Pancreas (tissue), 10 donors: ENCODE data around the gene PTPRM. TPM values are rescaled to one million over a fixed set of nuclear protein-coding genes. Genes with fewer than 3 reads are reported as not detected.

ENCODE experiments used
- ATAC-seq, 4 donors: fragments of 200-7000 bp; cut with Tn5 transposase; one replicate each; pipeline versions ENCODE4 v1.8.0 to v1.9.1; 2020; ENCODE audit warnings: mild to moderate bottlenecking in 4 of 4, moderate library complexity in 4 of 4
- DNase-seq, 6 donors: peaks; one replicate each; pipeline ENCODE4 v3.0.0-alpha.2; 2020
- FAIRE-seq: peaks from 2 replicates; lab custom pipeline; 2012; peaks lifted over from hg19 to GRCh38; lab: Jason Lieb, UNC
- H3K27ac ChIP-seq, 4 donors: fragments of 200-600 bp; sonication (generic); 1 replicate in 3 of 4; 2 replicates in 1 of 4; pipeline versions ENCODE4 v1.5.0 to v1.8.0; 2020
- H3K27me3 ChIP-seq, 4 donors: fragments of 200-600 bp; one replicate each; pipeline ENCODE4 v1.8.0; 2021
- H3K36me3 ChIP-seq, 3 donors: fragments of 200-600 bp; sonication (generic) in 1 of 3; one replicate each; pipeline versions ENCODE4 v1.5.0 to v1.8.0; 2020 to 2021
- H3K4me1 ChIP-seq, 3 donors: fragments of 200-600 bp; one replicate each; pipeline ENCODE4 v1.8.0; 2021
- H3K4me3 ChIP-seq, 4 donors: fragments of 200-600 bp; sonication (generic) in 2 of 4; one replicate each; pipeline versions ENCODE4 v1.5.0 to v1.8.0; 2020 to 2021
- H3K9me3 ChIP-seq, 4 donors: fragments of 200-600 bp; one replicate each; pipeline ENCODE4 v1.8.0; 2021
- WGBS, 2 donors: extraction: QIAGEN DNeasy Blood & Tissue Kit; methylation state at CpG; one replicate each; pipeline ENCODE4 v1.1.7; 2013; 5-methylcytosine and 5-hydroxymethylcytosine counted together
- intact Hi-C, 3 donors: fragments of 100-400 bp; cut with DNase I; formaldehyde crosslinking; loops; one replicate each; pipeline versions ENCODE4 v1.11.1 to v1.14.2; 2022
- polyA plus RNA-seq, 2 donors: library from polyadenylated mRNA; stranded (reverse); fragments of 200-250 nt; gene quantifications; one replicate each; pipeline ENCODE4 v1.2.3, GENCODE V29; 2013
- total RNA-seq, 6 donors: library from RNA; stranded (reverse); fragmentation: NEBNext Ultra II Directional in 4 of 6; extraction: Animal tissue kit (Norgen Biotek cat#: 25700) in 4 of 6; gene quantifications; one replicate each; pipeline versions ENCODE4 v1.2.1 to v1.2.4, GENCODE V29; 2021 to 2023
- TF ChIP-seq, protein P1 (sequence below), 4 donors: fragments of 200-600 bp; sonication (generic) in 3 of 4; IDR thresholded peaks; one replicate each; pipeline versions ENCODE4 v1.5.0 to v1.8.0; 2021; ENCODE audit warnings: antibody characterized with exemption in 4 of 4
- donor health status: healthy with polysubstance abuse.
- donor health status: DM: no; HTN: no; CAD: no; lungs with moderate emphysema.
- donor health status: DM: no; HTN: no; CAD: no.
- donor health status: control.
- donor health status: control.
- donor health status: Bipolar disorder and iron deficiency.
- donor health status: DM: yes; HTN: yes; CAD: no.
- donor health status: DM: no; HTN: no; CAD: no.
- donor health status: DM: no; HTN: no; CAD: no.
- donor health status: DM: yes; HTN: yes; CAD: no.

PTPRM gene
- total and polyA plus RNA-seq, 8 donors = 14.5 to 50.7 (median 19.7) TPM

DNA sequence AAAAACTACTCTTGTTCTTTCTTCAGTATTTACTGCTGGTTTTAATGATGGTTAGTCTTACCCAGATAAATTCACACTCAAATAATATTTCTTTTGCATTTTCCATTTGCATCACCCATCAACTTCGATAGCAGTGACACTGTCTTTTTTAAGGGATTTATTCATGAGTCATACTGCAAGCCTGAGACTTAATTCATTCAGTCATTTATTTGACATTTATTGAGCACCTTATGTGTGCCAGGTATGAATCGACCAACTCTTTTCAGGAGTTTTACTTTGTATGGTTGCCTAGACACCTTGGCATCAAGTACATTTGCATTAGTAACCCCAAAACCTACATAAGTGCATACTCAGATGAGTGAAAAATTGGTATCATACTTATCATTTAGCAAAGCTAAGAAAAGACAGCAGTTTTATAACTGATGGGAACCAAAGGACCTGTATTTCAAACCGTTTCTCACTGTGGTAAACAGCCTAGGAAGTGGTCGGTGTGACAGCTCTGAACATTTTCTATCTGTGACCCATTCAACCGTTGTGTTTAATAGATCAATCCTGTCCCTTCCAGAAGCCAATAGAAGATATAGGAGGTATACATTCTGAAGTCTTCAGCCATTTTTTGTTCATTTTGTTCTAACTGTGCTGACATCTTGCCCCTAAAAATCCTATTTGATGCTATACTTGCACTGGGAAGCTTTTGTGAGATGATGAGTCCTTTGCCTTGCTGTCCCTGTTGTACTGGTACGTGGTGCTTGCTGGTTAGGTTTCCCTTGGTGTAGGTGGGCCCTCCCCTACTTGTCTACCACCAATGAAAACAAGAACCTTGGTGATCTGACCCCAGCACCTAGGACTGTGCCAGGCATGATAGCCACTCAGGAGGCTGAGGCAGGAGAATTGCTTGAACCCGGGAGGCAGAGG is 557.4 kb downstream of the PTPRM start:
- TF ChIP-seq, protein P1, sequence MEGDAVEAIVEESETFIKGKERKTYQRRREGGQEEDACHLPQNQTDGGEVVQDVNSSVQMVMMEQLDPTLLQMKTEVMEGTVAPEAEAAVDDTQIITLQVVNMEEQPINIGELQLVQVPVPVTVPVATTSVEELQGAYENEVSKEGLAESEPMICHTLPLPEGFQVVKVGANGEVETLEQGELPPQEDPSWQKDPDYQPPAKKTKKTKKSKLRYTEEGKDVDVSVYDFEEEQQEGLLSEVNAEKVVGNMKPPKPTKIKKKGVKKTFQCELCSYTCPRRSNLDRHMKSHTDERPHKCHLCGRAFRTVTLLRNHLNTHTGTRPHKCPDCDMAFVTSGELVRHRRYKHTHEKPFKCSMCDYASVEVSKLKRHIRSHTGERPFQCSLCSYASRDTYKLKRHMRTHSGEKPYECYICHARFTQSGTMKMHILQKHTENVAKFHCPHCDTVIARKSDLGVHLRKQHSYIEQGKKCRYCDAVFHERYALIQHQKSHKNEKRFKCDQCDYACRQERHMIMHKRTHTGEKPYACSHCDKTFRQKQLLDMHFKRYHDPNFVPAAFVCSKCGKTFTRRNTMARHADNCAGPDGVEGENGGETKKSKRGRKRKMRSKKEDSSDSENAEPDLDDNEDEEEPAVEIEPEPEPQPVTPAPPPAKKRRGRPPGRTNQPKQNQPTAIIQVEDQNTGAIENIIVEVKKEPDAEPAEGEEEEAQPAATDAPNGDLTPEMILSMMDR (IDR thresholded peaks at IDR 0.05) = no peak
- no peaks in the 10 kb centered on the region for H3K36me3 ChIP-seq
- intact Hi-C loops = no loop called here
- H3K9me3 ChIP-seq = no peaks in the 10 kb centered on the region
- H3K4me3 ChIP-seq = no peak overlapping the region
- H3K27ac ChIP-seq = no peak overlapping the region
- H3K27me3 ChIP-seq = no peaks in the 10 kb centered on the region
- H3K4me1 ChIP-seq = no peaks in the 10 kb centered on the region
- 63 to 73% methylated on average over 7 of the region's 7 CpGs for WGBS, 2 donors
- no peak for ATAC-seq
- FAIRE-seq = no peak
- DNase-seq = no peak

DNA sequence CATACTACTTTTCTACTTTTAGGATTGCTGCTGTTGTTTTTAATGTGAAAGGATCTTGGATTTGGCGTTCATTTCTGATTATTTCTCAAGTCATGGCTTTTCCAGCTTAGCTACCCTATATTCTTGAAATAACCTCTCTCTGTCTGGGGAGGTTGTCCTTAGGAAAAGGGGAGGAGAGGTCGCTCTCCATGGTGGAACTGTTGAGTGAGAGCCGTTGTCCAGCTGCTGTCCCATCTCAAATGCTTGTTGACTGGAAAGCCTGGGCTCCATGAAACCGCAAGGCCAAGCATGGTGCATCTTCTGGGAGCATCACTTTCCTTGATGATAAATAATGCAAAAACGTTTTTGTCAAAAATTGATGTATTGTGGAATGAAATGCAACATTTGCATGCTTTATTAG is 563.0 kb downstream of the PTPRM start:
- 81 to 84% methylated on average over 5 of the region's 5 CpGs for WGBS, 2 donors
- no peak for DNase-seq
- no peaks in the 10 kb centered on the region for H3K4me1 ChIP-seq
- H3K27ac ChIP-seq = no peak overlapping the region
- intact Hi-C loops = no loop called here
- H3K4me3 ChIP-seq = no peak overlapping the region
- FAIRE-seq = no peak
- ATAC-seq = no peak
- no peaks in the 10 kb centered on the region for H3K9me3 ChIP-seq
- H3K36me3 ChIP-seq = no peaks in the 10 kb centered on the region
- no peaks in the 10 kb centered on the region for H3K27me3 ChIP-seq
- TF ChIP-seq, protein P1 (IDR thresholded peaks at IDR 0.05) = no peak

DNA sequence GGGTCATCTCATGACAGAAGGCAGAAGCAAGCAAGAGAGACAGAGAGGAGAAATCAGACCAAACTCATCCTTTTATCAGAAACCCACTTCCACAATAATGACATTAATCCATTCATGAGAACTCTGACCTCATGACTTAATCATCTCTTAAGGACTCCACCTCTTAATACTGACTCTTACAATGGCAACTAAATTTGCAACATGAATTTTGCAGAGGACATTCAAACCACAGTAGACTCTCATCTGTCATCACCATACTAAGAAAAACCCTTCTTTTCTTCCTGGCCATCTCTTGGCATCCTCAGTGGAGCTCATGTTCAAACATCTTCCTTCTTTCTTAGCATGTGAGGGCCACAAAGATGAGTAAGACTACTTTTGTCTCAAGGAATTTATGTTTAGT is 565.9 kb downstream of the PTPRM start:
- Histone ChIP-seq H3K27me3 (no peaks in the 10 kb centered on the region), H3K4me3 (no peak overlapping the region), H3K27ac (no peak overlapping the region), H3K4me1 (no peaks in the 10 kb centered on the region), H3K36me3 (no peaks in the 10 kb centered on the region), H3K9me3 (no peaks in the 10 kb centered on the region)
- DNase-seq (no peak), ATAC-seq (no peak), FAIRE-seq (no peak)
- intact Hi-C loops = no loop called here
- TF ChIP-seq, protein P1 (IDR thresholded peaks at IDR 0.05) = no peak

DNA sequence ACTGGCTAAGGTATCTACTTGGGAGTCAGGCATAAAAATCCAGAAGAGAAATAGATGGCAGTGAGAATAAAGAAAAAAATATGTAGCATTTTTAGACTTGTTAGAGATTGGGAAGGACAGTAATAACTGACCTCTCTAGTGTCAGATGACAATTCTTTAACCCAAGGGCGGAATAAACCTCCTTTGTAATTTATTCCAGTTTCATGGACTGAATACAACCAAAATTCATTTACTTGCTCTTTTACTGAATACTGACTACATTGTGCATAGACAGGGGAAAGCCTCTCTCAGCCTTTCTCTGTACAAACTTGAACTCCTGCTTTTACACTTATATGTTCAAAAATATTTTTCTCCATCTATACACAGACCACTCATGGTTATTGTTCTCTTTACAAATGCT is 566.8 kb downstream of the PTPRM start:
- no peak for FAIRE-seq
- no peak for ATAC-seq
- TF ChIP-seq, protein P1 (IDR thresholded peaks at IDR 0.05) = no peak
- Histone ChIP-seq H3K4me3 (no peak overlapping the region), H3K27me3 (no peaks in the 10 kb centered on the region), H3K36me3 (no peaks in the 10 kb centered on the region), H3K9me3 (no peaks in the 10 kb centered on the region), H3K27ac (no peak overlapping the region), H3K4me1 (no peaks in the 10 kb centered on the region)
- intact Hi-C loops = no loop called here
- 92 to 100% methylated on average over 1 of the region's 1 CpG for WGBS, 2 donors
- DNase-seq = no peak

DNA sequence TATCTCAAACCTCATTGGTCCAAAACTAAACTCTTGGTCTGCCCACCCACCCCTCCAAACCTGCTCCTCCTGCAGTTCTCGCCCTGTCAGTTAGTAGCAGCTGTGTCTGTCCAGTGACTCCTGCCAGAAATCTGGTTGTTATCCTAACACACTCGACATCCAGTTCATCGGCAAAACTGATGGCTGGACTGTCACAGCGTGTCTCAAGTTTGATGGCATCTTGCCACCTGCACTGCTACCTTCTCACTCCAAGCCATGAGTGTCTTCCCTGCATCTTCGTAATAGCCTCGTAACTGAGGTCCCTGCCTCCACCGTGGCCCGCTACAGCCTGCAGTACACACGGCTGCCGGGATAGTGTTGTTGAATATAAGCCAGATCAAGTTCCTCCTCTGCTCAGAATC is 572.0 kb downstream of the PTPRM start:
- WGBS, 2 donors = 75 to 79% methylated on average over 10 of the region's 10 CpGs
- Histone ChIP-seq H3K4me3 (no peak overlapping the region), H3K27me3 (no peaks in the 10 kb centered on the region), H3K36me3 (no peaks in the 10 kb centered on the region), H3K27ac (no peak overlapping the region), H3K9me3 (no peaks in the 10 kb centered on the region), H3K4me1 (no peaks in the 10 kb centered on the region)
- TF ChIP-seq, protein P1 (IDR thresholded peaks at IDR 0.05) = no peak
- intact Hi-C loops = no loop called here
- ATAC-seq (no peak), FAIRE-seq (no peak), DNase-seq (no peak)
